ENCODE measurements around the gene POLDIP3. TPM values are rescaled to one million over a fixed set of nuclear protein-coding genes. Genes with fewer than 3 reads are reported as not detected.

POLDIP3 gene
- total RNA-seq, 4 donors from 2014 or later: 32.4 to 61.1 (median 45.7) TPM

GRCh38 chr22:42654436-42655073, 39.9 kb upstream of the POLDIP3 start:
- H3K27me3 ChIP-seq: no peaks in the 10 kb centered on the region
- no peak for TF ChIP-seq CTCF (IDR thresholded peaks at IDR 0.05)
- no peak for TF ChIP-seq EP300 (IDR thresholded peaks at IDR 0.05)
- no peak for TF ChIP-seq POLR2AphosphoS5 (IDR thresholded peaks at IDR 0.05)
- no peak for TF ChIP-seq POLR2A (IDR thresholded peaks at IDR 0.05)
- no peak overlapping the region for H3K4me3 ChIP-seq
- 83% methylated on average over 7 of the region's 7 CpGs for WGBS
- H3K9me3 ChIP-seq: no peaks in the 10 kb centered on the region
- no peaks in the 10 kb centered on the region for H3K36me3 ChIP-seq
- DNase-seq (ENCODE audit: low spot score in 2 of 2): no peak
- H3K27ac ChIP-seq: no peak overlapping the region
- H3K4me1 ChIP-seq: peaks cover 6% of the 10 kb centered on the region

- Histone ChIP-seq H3K36me3 (no peaks in the 10 kb centered on the region), H3K4me1 (peaks cover 7% of the 10 kb centered on the region), H3K27me3 (no peaks in the 10 kb centered on the region), H3K4me3 (no peak overlapping the region), H3K9me3 (no peaks in the 10 kb centered on the region), H3K27ac (no peak overlapping the region)
- TF ChIP-seq POLR2A (IDR thresholded peaks at IDR 0.05) (no peak), CTCF (IDR thresholded peaks at IDR 0.05) (no peak), POLR2AphosphoS5 (IDR thresholded peaks at IDR 0.05) (no peak)
- no peak for DNase-seq (ENCODE audit: low spot score in 2 of 2)
- WGBS: 92% methylated on average over 4 of the region's 4 CpGs
These were observed 39.3 kb upstream of the POLDIP3 start for GRCh38 chr22:42653999-42654398.

- Histone ChIP-seq H3K9me3 (no peaks in the 10 kb centered on the region), H3K27me3 (no peaks in the 10 kb centered on the region), H3K4me1 (peaks cover 33% of the 10 kb centered on the region), H3K36me3 (no peaks in the 10 kb centered on the region), H3K4me3 (no peak overlapping the region), H3K27ac (no peak overlapping the region)
- no peak for DNase-seq (ENCODE audit: low spot score in 2 of 2)
- WGBS: 85% methylated on average over 7 of the region's 7 CpGs
- TF ChIP-seq POLR2AphosphoS5 (IDR thresholded peaks at IDR 0.05) (no peak), EP300 (IDR thresholded peaks at IDR 0.05) (no peak), POLR2A (IDR thresholded peaks at IDR 0.05) (no peak)
These were observed 36.5 kb upstream of the POLDIP3 start for GRCh38 chr22:42651134-42651533.

- peak in 1 of 2 donors; percentile 89 for DNase-seq (ENCODE audit: low spot score in 2 of 2)
- no peaks in the 10 kb centered on the region for H3K27me3 ChIP-seq
- peak within 1 kb of the TSS; percentile 97 for H3K27ac ChIP-seq
- TF ChIP-seq POLR2AphosphoS5 (IDR thresholded peaks at IDR 0.05): peak in 2 of 3 donors; percentile 22 to 58
- TF ChIP-seq POLR2A (IDR thresholded peaks at IDR 0.05): no peak
- TF ChIP-seq EP300 (IDR thresholded peaks at IDR 0.05): no peak
- H3K4me1 ChIP-seq: peaks cover 46% of the 10 kb centered on the region
- WGBS: 36% methylated on average over 9 of the region's 81 CpGs
- peak within 1 kb of the TSS; percentile 95 for H3K4me3 ChIP-seq
- H3K36me3 ChIP-seq: no peaks in the 10 kb centered on the region
- no peaks in the 10 kb centered on the region for H3K9me3 ChIP-seq
These were observed 34.8 kb upstream of the POLDIP3 start, which contains the start of gene CYB5R3 for GRCh38 chr22:42649246-42650099. Gene CYB5R3, minus strand, starts transcription at chr22:42649392. Its CDS starts 77 bp downstream, at chr22:42649315.

GRCh38 chr22:42648368-42649245, 33.9 kb upstream of the POLDIP3 start:
- Histone ChIP-seq H3K4me1 (peaks cover 55% of the 10 kb centered on the region), H3K4me3 (peak overlapping the region; percentile 95)

More at GRCh38 chr22:42648368-42649245, 33.9 kb upstream of the POLDIP3 start:
- no peaks in the 10 kb centered on the region for H3K9me3 ChIP-seq
- 2% methylated on average over 23 of the region's 49 CpGs for WGBS
- H3K27me3 ChIP-seq: no peaks in the 10 kb centered on the region
- TF ChIP-seq CTCF (IDR thresholded peaks at IDR 0.05): no peak
- no peak for TF ChIP-seq EP300 (IDR thresholded peaks at IDR 0.05)
- TF ChIP-seq POLR2A (IDR thresholded peaks at IDR 0.05): peak in 1 of 2 donors; percentile 48
- peak in 2 of 3 donors; percentile 22 to 39 for TF ChIP-seq POLR2AphosphoS5 (IDR thresholded peaks at IDR 0.05)
- no peaks in the 10 kb centered on the region for H3K36me3 ChIP-seq
- DNase-seq (ENCODE audit: low spot score in 2 of 2): no peak
- peak overlapping the region; percentile 97 for H3K27ac ChIP-seq

Measured in suprapubic skin (tissue), 4 donors.